Measurements from ENCODE around the gene ADGRG7.

DNA sequence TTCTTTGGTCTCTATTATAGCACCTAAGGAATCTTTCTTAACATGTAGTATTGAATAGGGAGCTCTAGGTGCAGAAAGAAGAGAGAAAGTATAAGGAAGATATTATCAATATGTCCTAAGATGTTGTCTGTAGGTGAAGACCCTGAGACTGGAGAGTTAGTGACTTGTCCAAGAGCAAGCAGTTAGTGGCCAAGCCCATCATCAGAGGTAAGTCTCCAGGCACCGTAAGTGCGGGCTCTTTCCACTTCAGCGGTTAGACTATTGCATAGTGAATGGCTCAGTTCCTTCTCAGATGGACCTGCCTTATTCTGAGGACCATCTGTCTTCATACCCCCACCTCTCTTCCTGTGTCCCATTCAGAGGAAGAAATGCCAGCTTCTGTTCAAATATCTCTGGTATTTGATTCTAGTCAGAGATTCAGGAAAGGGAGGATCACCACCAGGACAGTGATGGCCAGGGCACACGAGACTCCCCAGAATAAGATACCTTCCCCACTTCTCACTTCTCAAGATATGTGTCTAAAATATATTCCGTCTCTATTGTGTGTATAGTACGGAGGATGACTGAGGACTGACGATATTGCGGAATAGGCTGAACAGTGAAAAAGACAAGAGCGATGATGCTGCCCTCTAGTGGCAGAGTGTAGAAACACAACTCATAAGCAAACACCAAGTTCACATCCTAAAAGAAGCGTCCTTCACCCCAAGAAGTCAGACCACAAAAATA is 19.1 kb upstream of the ADGRG7 start:
- TF ChIP-seq ZNF335 (CRISPR knock-in tag; IDR thresholded peaks at IDR 0.05) (no peak), ZFP36 (IDR thresholded peaks at IDR 0.05; ENCODE audit: borderline replicate concordance, low read depth, low read length, partially characterized antibody) (no peak)
- TF ChIP-seq, protein P1, sequence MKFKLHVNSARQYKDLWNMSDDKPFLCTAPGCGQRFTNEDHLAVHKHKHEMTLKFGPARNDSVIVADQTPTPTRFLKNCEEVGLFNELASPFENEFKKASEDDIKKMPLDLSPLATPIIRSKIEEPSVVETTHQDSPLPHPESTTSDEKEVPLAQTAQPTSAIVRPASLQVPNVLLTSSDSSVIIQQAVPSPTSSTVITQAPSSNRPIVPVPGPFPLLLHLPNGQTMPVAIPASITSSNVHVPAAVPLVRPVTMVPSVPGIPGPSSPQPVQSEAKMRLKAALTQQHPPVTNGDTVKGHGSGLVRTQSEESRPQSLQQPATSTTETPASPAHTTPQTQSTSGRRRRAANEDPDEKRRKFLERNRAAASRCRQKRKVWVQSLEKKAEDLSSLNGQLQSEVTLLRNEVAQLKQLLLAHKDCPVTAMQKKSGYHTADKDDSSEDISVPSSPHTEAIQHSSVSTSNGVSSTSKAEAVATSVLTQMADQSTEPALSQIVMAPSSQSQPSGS (CRISPR knock-in tag; IDR thresholded peaks at IDR 0.05): no peak
